ENCODE measurements around the gene NEUROD1. TPM values are rescaled to one million over a fixed set of nuclear protein-coding genes. Genes with fewer than 3 reads are reported as not detected.

Gene NEUROD1
- not detected for total RNA-seq

DNA sequence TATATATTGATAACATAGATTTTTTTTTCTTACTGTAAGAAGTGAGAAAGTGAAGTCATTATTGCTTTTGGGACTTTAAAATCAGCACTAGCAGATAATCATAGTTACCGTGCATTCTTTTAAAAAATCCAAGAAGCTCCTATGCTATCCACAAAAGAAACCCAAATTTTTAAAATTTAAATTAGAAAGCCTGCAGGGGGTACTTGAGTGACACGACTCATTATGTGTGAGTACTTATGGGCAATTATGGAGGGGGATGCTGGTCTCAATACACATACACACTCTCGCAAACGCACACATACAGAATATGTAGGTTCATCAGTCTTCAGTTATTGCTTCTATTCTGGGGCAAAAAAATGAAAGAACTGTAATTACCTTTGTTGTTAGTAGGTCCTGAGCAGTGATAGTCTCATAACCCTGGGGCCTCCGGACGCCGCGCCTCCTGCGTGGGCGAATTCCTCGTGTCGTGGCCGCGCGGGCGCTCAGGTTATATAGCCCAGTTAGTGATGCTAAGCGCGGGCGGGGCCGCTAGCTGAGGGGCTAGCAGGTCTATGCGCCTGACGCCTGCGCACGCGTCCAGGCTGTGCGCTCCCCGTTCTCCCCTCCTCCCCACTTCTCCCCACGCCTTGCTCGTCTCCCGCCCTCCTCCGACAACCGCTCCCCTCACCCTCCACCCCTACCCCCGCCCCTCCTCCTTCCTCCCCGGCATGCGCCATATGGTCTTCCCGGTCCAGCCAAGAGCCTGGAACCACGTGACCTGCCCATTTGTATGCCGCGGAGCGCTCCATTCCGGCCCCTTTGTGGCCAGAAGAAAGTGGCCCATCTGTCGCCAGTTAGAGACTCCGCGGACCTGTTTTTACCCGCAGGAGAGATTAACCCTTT lies at the start of gene NEUROD1:
Gene NEUROD1 (minus strand): TSS at position 463 of the 882 bp plus-strand sequence. CDS start 1,657 bp downstream, outside the sequence.
- Histone ChIP-seq H3K9me3 (no peaks in the 10 kb centered on the region), H3K36me3 (no peaks in the 10 kb centered on the region), H3K4me1 (peaks cover 0 to 36% (median 18%) of the 10 kb centered on the region in 3 donors), H3K27ac (no peak within 1 kb of the TSS), H3K27me3 (peaks cover 96% of the 10 kb centered on the region), H3K4me3 (no peak within 1 kb of the TSS)
- 0 to 1% methylated on average over 8 to 15 of the region's 45 CpGs for WGBS, 2 donors (ENCODE audit: low coverage in 1 of 2)
- ATAC-seq, result no peak
- TF ChIP-seq EP300 (IDR thresholded peaks at IDR 0.05) (no peak), POLR2A (IDR thresholded peaks at IDR 0.05) (no peak), POLR2AphosphoS5 (IDR thresholded peaks at IDR 0.05) (no peak)
- TF ChIP-seq, protein P1, sequence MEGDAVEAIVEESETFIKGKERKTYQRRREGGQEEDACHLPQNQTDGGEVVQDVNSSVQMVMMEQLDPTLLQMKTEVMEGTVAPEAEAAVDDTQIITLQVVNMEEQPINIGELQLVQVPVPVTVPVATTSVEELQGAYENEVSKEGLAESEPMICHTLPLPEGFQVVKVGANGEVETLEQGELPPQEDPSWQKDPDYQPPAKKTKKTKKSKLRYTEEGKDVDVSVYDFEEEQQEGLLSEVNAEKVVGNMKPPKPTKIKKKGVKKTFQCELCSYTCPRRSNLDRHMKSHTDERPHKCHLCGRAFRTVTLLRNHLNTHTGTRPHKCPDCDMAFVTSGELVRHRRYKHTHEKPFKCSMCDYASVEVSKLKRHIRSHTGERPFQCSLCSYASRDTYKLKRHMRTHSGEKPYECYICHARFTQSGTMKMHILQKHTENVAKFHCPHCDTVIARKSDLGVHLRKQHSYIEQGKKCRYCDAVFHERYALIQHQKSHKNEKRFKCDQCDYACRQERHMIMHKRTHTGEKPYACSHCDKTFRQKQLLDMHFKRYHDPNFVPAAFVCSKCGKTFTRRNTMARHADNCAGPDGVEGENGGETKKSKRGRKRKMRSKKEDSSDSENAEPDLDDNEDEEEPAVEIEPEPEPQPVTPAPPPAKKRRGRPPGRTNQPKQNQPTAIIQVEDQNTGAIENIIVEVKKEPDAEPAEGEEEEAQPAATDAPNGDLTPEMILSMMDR (IDR thresholded peaks at IDR 0.05), result no peak

DNA sequence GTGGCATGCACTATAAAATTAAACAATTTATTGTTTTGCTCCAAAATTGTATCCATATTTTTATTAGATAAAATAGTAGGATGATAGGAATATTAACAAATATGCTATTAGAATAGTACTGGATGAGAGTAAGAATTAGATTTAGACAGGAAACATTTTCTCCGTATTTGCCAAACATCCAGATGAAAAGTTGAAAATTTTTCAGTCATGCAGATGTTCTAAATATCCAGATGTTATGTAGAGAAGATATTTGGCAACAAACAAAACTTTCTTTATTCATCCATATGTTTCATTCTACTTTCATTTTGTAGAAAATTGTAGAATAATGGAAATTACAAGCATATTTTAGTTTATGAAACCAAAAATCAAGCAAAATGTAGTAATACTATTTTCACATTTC lies 45.2 kb upstream of the NEUROD1 start:
- Histone ChIP-seq H3K36me3 (no peaks in the 10 kb centered on the region), H3K4me3 (no peak overlapping the region), H3K27ac (no peak overlapping the region), H3K9me3 (peaks cover 0 to 8% (median 0%) of the 10 kb centered on the region in 3 donors), H3K4me1 (no peaks in the 10 kb centered on the region), H3K27me3 (no peaks in the 10 kb centered on the region)
- TF ChIP-seq POLR2A (IDR thresholded peaks at IDR 0.05), result no peak
- no peak for TF ChIP-seq EP300 (IDR thresholded peaks at IDR 0.05)
- TF ChIP-seq POLR2AphosphoS5 (IDR thresholded peaks at IDR 0.05), result no peak
- TF ChIP-seq, protein P1 (IDR thresholded peaks at IDR 0.05), result no peak
- ATAC-seq, result no peak
- 40 to 50% methylated on average over 1 of the region's 1 CpG for WGBS, 2 donors (ENCODE audit: low coverage in 1 of 2)

DNA sequence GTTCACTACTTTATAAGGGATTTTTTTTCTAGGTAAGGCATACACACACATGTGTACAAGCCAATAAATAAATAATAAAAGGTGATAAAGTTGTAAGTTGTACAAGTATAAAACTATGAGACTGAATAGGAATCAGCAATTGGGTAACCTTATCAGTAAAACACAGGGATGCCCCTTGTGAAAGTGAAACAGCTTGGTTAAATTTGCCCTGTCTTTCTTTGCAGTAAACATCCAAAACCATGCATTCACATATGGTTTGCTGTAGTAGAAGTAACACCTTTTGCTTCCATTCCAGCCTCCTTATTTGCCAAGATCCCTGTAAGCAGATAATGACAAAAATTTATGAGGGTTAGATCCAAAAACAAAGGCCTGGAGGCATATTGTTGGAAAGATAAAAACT lies 44.3 kb upstream of the NEUROD1 start:
- Histone ChIP-seq H3K9me3 (peaks cover 0 to 8% (median 0%) of the 10 kb centered on the region in 3 donors), H3K4me1 (no peaks in the 10 kb centered on the region), H3K4me3 (no peak overlapping the region), H3K27ac (no peak overlapping the region), H3K36me3 (no peaks in the 10 kb centered on the region), H3K27me3 (no peaks in the 10 kb centered on the region)
- ATAC-seq, result no peak
- TF ChIP-seq POLR2A (IDR thresholded peaks at IDR 0.05) (no peak), POLR2AphosphoS5 (IDR thresholded peaks at IDR 0.05) (no peak), EP300 (IDR thresholded peaks at IDR 0.05) (no peak)
- TF ChIP-seq, protein P1 (IDR thresholded peaks at IDR 0.05), result no peak

DNA sequence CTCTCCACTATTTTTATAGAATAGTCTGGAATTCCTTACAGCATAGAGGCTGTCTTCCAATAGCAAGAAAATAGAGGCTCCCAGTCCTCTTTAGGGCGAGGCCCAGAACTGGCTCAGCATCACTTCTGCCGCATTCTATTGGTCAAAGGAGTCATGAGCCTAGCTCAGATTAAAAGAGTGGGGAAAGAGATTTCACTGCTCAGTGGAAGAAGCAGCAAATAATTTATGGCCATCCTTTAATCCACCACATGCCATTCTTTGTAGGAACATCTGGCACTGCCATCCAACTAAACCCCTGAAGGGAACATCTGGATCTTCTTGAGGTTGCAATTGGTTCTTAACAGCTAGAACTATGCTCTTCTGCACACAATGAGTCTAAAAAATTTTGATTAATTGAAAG lies 43.4 kb upstream of the NEUROD1 start:
- TF ChIP-seq, protein P1 (IDR thresholded peaks at IDR 0.05), result no peak
- TF ChIP-seq EP300 (IDR thresholded peaks at IDR 0.05) (no peak), POLR2AphosphoS5 (IDR thresholded peaks at IDR 0.05) (no peak), POLR2A (IDR thresholded peaks at IDR 0.05) (no peak)
- no peaks in the 10 kb centered on the region for H3K36me3 ChIP-seq
- WGBS, 2 donors (ENCODE audit: low coverage in 1 of 2), result 86% methylated on average over 1 of the region's 2 CpGs; no CpG with 5 or more reads in 1 of the 2 donors
- no peak overlapping the region for H3K27ac ChIP-seq
- H3K27me3 ChIP-seq, result no peaks in the 10 kb centered on the region
- H3K4me3 ChIP-seq, result no peak overlapping the region
- no peaks in the 10 kb centered on the region for H3K4me1 ChIP-seq
- ATAC-seq, result no peak
- H3K9me3 ChIP-seq, result peaks cover 0 to 6% (median 0%) of the 10 kb centered on the region in 3 donors

All from gastroesophageal sphincter (tissue), 4 donors.